Measurements from ENCODE around the gene ZPBP2. TPM values are rescaled to one million over a fixed set of nuclear protein-coding genes. Genes with fewer than 3 reads are reported as not detected.

ZPBP2 gene
- total and polyA plus RNA-seq, 2 of the 13 experiments (the other 11 are each of a cell fraction or from before 2014, with no cell fraction given) = not detected

GRCh38 chr17:39923836-39924690 is 56.1 kb downstream of the ZPBP2 start (continued):
- no peak for TF ChIP-seq RARG (CRISPR knock-in tag; IDR thresholded peaks at IDR 0.05; ENCODE audit: low read depth)
- TF ChIP-seq ZNF781 (CRISPR knock-in tag; IDR thresholded peaks at IDR 0.05; ENCODE audit: borderline replicate concordance, not compliant biosample characterization) = peak; percentile 17
- peak; percentile 71; the same call in 1 of the 2 replicates for TF ChIP-seq ZNF280D (CRISPR knock-in tag; IDR thresholded peaks at IDR 0.05)
- peak; percentile 71 for TF ChIP-seq ZNF883 (CRISPR knock-in tag; IDR thresholded peaks at IDR 0.05; ENCODE audit: not compliant biosample characterization)
- no peak for TF ChIP-seq SYNCRIP (IDR thresholded peaks at IDR 0.05; ENCODE audit: insufficient read depth, low read depth, low read length)
- TF ChIP-seq STAT6 (CRISPR knock-in tag; IDR thresholded peaks at IDR 0.05; ENCODE audit: borderline replicate concordance) = peak; percentile 92
- TF ChIP-seq TEAD2 (CRISPR knock-in tag; IDR thresholded peaks at IDR 0.05) = no peak
- TF ChIP-seq ZNF251 (CRISPR knock-in tag; IDR thresholded peaks at IDR 0.05) = no peak; the same call in 1 of the 2 replicates
- TF ChIP-seq HNF1B (CRISPR knock-in tag; IDR thresholded peaks at IDR 0.05) = peak; percentile 98
- peak; percentile 94; the same call in 1 of the 2 replicates for TF ChIP-seq ZNF724P (CRISPR knock-in tag; IDR thresholded peaks at IDR 0.05; ENCODE audit: borderline replicate concordance)
- no peak for TF ChIP-seq CERS6 (CRISPR knock-in tag; IDR thresholded peaks at IDR 0.05)
- TF ChIP-seq FOXO1 (CRISPR knock-in tag; IDR thresholded peaks at IDR 0.05) = peak; percentile 100
- 0 out of 2 replicates have a peak, but pooled peaks have one; percentile 86 for TF ChIP-seq PRDM4 (CRISPR knock-in tag; IDR thresholded peaks at IDR 0.05; ENCODE audit: borderline replicate concordance)
